ENCODE measurements around the gene TMEM259. TPM values are rescaled to one million over a fixed set of nuclear protein-coding genes. Genes with fewer than 3 reads are reported as not detected.

The TMEM259 gene
- total RNA-seq, 2 experiments from 2014 or later: 388 to 390 TPM

DNA sequence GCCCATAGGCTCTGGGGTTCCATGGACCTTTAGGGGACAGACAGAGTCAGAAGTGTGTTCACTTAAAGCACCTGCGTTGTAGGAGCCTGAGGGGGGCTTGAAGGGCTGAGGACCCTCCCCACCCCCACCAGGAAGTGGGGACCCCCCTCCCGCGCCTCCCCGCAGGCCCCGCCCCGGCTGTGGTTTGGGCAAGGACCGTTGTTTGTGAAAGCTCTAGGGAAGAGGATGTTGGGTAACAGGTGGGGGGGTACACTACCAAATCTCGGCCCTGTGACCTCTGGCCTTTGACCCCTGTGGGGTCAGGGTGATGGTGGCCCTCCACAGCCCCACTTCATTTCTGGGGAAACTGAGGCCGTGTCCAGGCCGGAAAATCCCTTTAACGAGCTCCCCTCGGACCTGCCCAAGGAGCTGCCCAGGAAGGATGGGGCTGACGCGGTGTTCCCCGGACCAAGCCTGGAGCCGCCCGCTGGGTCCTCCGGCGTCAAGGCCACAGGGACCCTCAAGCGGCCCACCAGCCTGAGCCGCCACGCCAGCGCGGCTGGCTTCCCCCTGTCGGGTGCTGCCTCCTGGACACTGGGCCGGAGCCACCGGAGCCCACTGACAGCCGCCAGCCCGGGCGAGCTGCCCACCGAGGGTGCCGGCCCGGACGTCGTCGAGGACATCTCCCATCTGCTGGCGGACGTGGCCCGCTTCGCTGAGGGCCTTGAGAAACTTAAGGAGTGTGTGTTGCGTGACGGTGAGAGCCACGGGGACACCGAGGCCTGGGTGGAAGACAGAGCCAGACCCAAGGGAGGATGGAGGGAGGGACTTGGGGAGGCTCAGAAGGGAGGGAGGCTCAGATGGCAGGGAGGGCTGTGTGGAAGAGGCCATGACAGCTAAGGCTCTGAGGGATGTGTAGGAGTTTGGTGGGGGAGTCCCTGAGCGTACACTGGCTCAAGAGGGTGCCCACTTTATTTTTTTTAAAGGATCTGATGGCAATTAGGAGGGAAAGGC is 47.4 kb upstream of the TMEM259 start:
- peaks cover 70% of the 10 kb centered on the region for H3K4me1 Mint-ChIP-seq (ENCODE audit: low read depth)
- intact Hi-C loops (cut with DNase I, micrococcal nuclease): loop anchor here (2.0 to 5.0 kb wide), 6 partner anchors 18 to 124 kb away; partner anchors contain the start of genes GPX4 (in 2 of the 2), RNU6-2 (in 2 of the 2) and TMEM259 (in 2 of the 2)
- no peaks in the 10 kb centered on the region for H3K9me3 ChIP-seq (ENCODE audit: control insufficient read depth in 1 of 2, insufficient read depth in 1 of 2, low read length in 2 of 2)
- H3K4me3 ChIP-seq (ENCODE audit: low read length): peak overlapping the region; percentile 98
- TF ChIP-seq, protein P1, sequence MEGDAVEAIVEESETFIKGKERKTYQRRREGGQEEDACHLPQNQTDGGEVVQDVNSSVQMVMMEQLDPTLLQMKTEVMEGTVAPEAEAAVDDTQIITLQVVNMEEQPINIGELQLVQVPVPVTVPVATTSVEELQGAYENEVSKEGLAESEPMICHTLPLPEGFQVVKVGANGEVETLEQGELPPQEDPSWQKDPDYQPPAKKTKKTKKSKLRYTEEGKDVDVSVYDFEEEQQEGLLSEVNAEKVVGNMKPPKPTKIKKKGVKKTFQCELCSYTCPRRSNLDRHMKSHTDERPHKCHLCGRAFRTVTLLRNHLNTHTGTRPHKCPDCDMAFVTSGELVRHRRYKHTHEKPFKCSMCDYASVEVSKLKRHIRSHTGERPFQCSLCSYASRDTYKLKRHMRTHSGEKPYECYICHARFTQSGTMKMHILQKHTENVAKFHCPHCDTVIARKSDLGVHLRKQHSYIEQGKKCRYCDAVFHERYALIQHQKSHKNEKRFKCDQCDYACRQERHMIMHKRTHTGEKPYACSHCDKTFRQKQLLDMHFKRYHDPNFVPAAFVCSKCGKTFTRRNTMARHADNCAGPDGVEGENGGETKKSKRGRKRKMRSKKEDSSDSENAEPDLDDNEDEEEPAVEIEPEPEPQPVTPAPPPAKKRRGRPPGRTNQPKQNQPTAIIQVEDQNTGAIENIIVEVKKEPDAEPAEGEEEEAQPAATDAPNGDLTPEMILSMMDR (IDR thresholded peaks at IDR 0.05): no peak
- H3K4me1 ChIP-seq (ENCODE audit: insufficient read depth, low read length): peaks cover 87% of the 10 kb centered on the region
- ATAC-seq (ENCODE audit: poor library complexity) (peak; percentile 20), DNase-seq (peak in 13 of 14 experiments; percentile 72 to 90 (median 81))
- peaks cover 49% of the 10 kb centered on the region for H3K36me3 ChIP-seq (ENCODE audit: insufficient read depth, low read length)
- peak overlapping the region; percentile 94 for H3K4me3 Mint-ChIP-seq
- no peaks in the 10 kb centered on the region for H3K27me3 ChIP-seq (ENCODE audit: control insufficient read depth in 1 of 2, insufficient read depth in 2 of 2, low read length in 2 of 2)
- peak overlapping the region; percentile 96 for H3K27ac Mint-ChIP-seq
- no peaks in the 10 kb centered on the region for H3K27me3 Mint-ChIP-seq
- CTCF ChIA-PET: interaction anchor here (1.1 to 1.9 kb wide), 3 partner anchors 12 to 20 kb away, joined by 4 to 11 read pairs (median 6); no protein-coding TSS in a partner anchor
- peak overlapping the region; percentile 71 to 98 for H3K27ac ChIP-seq (ENCODE audit: low read depth in 1 of 2, low read length in 2 of 2)
- POLR2A ChIA-PET: interaction anchor here (0.7 to 21.0 kb wide), 29 partner anchors 13 to 365 kb away, joined by 3 to 1253 read pairs (median 7); partner anchors contain the start of genes ABCA7, CIRBP, CNN2 and FAM174C
- H3K9me3 Mint-ChIP-seq: no peaks in the 10 kb centered on the region
- H3K36me3 Mint-ChIP-seq (ENCODE audit: low read depth): peaks cover 46% of the 10 kb centered on the region

DNA sequence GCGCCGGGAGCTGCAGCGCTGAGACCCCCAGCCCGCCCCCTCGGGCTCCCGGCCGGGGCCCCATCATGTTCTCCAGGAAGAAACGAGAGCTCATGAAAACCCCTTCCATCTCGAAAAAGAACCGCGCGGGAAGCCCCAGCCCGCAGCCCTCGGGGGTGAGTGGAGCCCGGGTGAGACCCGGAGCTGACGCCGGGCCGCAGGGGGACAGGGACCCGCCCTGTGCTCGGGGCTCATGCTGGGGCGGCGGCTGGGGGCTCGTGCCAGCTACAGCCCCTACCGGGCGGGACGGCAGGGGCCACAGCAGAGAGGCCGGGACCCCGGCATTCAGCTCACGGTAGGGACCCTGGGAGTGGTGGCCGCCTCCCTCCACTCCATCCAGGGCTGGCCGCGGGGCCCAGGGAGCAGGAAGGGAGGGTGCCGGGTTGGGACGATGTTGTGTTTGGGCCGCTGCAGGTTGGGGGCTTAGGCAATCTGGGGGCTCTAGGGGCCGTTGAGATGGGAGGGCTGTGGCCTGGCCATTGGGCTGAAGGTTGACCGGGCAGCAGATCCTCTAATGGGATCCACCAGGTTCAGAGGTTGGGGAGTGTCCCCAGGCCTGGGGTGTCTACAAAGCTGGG is 46.5 kb upstream of the TMEM259 start:
- Mint-ChIP-seq H3K4me1 (ENCODE audit: low read depth) (peaks cover 66% of the 10 kb centered on the region), H3K36me3 (ENCODE audit: low read depth) (peaks cover 40% of the 10 kb centered on the region), H3K4me3 (peak overlapping the region; percentile 92), H3K27me3 (no peaks in the 10 kb centered on the region), H3K9me3 (no peaks in the 10 kb centered on the region), H3K27ac (peak overlapping the region; percentile 96)
- ATAC-seq (ENCODE audit: poor library complexity): peak; percentile 40
- H3K36me3 ChIP-seq (ENCODE audit: insufficient read depth, low read length): peaks cover 40% of the 10 kb centered on the region
- intact Hi-C loops (cut with DNase I, micrococcal nuclease): loop anchor here (1.0 to 5.0 kb wide), 4 partner anchors 10 to 125 kb away; partner anchors contain the start of genes GPX4 (in 2 of the 2), RNU6-2 (in 1 of the 2) and TMEM259 (in 1 of the 2)
- peaks cover 86% of the 10 kb centered on the region for H3K4me1 ChIP-seq (ENCODE audit: insufficient read depth, low read length)
- H3K9me3 ChIP-seq (ENCODE audit: control insufficient read depth in 1 of 2, insufficient read depth in 1 of 2, low read length in 2 of 2): no peaks in the 10 kb centered on the region
- DNase-seq: peak in 5 of 14 experiments; percentile 60 to 91 (median 70)
- peak overlapping the region; percentile 71 to 98 for H3K27ac ChIP-seq (ENCODE audit: low read depth in 1 of 2, low read length in 2 of 2)
- H3K4me3 ChIP-seq (ENCODE audit: low read length): peak overlapping the region; percentile 98
- TF ChIP-seq, protein P1 (IDR thresholded peaks at IDR 0.05): no peak
- ChIA-PET CTCF (interaction anchor here (0.6 to 2.0 kb wide), 9 partner anchors 8 to 204 kb away, joined by 3 to 11 read pairs (median 5); partner anchors contain the start of gene RNU6-2), POLR2A (interaction anchor here (0.7 to 21.0 kb wide), 32 partner anchors 12 to 364 kb away, joined by 3 to 1253 read pairs (median 6); partner anchors contain the start of genes ABCA7, CIRBP, CNN2 and FAM174C)
- no peaks in the 10 kb centered on the region for H3K27me3 ChIP-seq (ENCODE audit: control insufficient read depth in 1 of 2, insufficient read depth in 2 of 2, low read length in 2 of 2)

Measured in CD4-positive, alpha-beta T cell (primary cell).